ENCODE data around the gene LIMS1. TPM values are rescaled to one million over a fixed set of nuclear protein-coding genes. Genes with fewer than 3 reads are reported as not detected.

The LIMS1 gene
- total and polyA plus RNA-seq, 2 donors (not counting 3 experiments of a cell fraction or from before 2014, with no cell fraction given) = 153 to 229 TPM

GRCh38 chr2:108562274-108562673, 28.0 kb downstream of the LIMS1 start:
- BruUV-seq (replicated peaks) = no TSS peak
- FAIRE-seq (no peak), DNase-seq (ENCODE audit: low read depth, low spot score) (no peak)
- H3K4me2 ChIP-seq (ENCODE audit: insufficient read depth, low read length) = no peak overlapping the region
- H3K9me3 ChIP-seq (replicated peaks; ENCODE audit: control insufficient read depth, insufficient read depth, low read length) = no peaks in the 10 kb centered on the region
- no peaks in the 10 kb centered on the region for H3K9me1 ChIP-seq (replicated peaks; ENCODE audit: control insufficient read depth, extremely low read depth, insufficient read depth, low read length)
- CTCF ChIA-PET = interaction anchor here (1.1 kb wide), 1 partner anchor 22 kb away, joined by 3 read pairs; no protein-coding TSS in a partner anchor
- peaks cover 44% of the 10 kb centered on the region for H3K79me2 ChIP-seq (ENCODE audit: control insufficient read depth, insufficient read depth, low read length)
- POLR2A ChIA-PET = no interaction called here
- H3K27me3 ChIP-seq (ENCODE audit: control insufficient read depth in 2 of 2, insufficient read depth in 2 of 2, low read length in 2 of 2) = no peaks in the 10 kb centered on the region
- no peaks in the 10 kb centered on the region for H3K36me3 ChIP-seq (ENCODE audit: control insufficient read depth in 2 of 2, extremely low read depth in 1 of 2, insufficient read depth in 2 of 2, low read length in 2 of 2)
- no peak for TF ChIP-seq MAX (IDR thresholded peaks at IDR 0.05; ENCODE audit: insufficient read depth, insufficient read length)
- no peak for TF ChIP-seq POLR2AphosphoS5 (IDR thresholded peaks at IDR 0.05; ENCODE audit: insufficient read depth, low read depth, low read length)
- no peak for TF ChIP-seq GATA2 (IDR thresholded peaks at IDR 0.05; ENCODE audit: insufficient read depth, insufficient read length, low read depth, low read length)
- TF ChIP-seq EZH2 (IDR thresholded peaks at IDR 0.05; ENCODE audit: borderline replicate concordance, low read depth, low read length, severe bottlenecking) = no peak
- no peak for TF ChIP-seq MYC (IDR thresholded peaks at IDR 0.05; ENCODE audit: low read depth, low read length)
- no peak for TF ChIP-seq FOS (IDR thresholded peaks at IDR 0.05; ENCODE audit: borderline replicate concordance, insufficient read depth, low read length)
- intact Hi-C loops (cut with micrococcal nuclease) (no loop called here), dilution Hi-C loops (cut with MboI; ENCODE audit: extremely low pct_ligation_motif_present, low sequenced_read_pairs) (no loop called here)
- H3K27ac ChIP-seq (ENCODE audit: insufficient read depth, low read depth, low read length) = no peak overlapping the region
- H3K4me3 ChIP-seq (replicated peaks in 1 of 3; ENCODE audit: insufficient read depth in 1 of 3, low read depth in 1 of 3, low read length in 3 of 3) = no peak overlapping the region
- peaks cover 3% of the 10 kb centered on the region for H3K4me1 ChIP-seq (ENCODE audit: control insufficient read depth, extremely low read depth, insufficient read depth, low read length)
- no peak overlapping the region for H3K9ac ChIP-seq (replicated peaks; ENCODE audit: extremely low read depth, insufficient read depth, low read length)
- H2AFZ ChIP-seq (ENCODE audit: low read depth, low read length) = no peak overlapping the region
- H4K20me1 ChIP-seq (replicated peaks; ENCODE audit: control insufficient read depth, extremely low read depth, insufficient read depth, low read length) = peaks cover 4% of the 10 kb centered on the region

GRCh38 chr2:108564510-108564909, 30.2 kb downstream of the LIMS1 start:
- H4K20me1 ChIP-seq (replicated peaks; ENCODE audit: control insufficient read depth, extremely low read depth, insufficient read depth, low read length) = peaks cover 7% of the 10 kb centered on the region
- H3K27ac ChIP-seq (ENCODE audit: insufficient read depth, low read depth, low read length) = no peak overlapping the region
- BruUV-seq (replicated peaks) = no TSS peak
- H3K9ac ChIP-seq (replicated peaks; ENCODE audit: extremely low read depth, insufficient read depth, low read length) = no peak overlapping the region
- DNase-seq (ENCODE audit: low read depth, low spot score) = no peak
- H3K9me1 ChIP-seq (replicated peaks; ENCODE audit: control insufficient read depth, extremely low read depth, insufficient read depth, low read length) = no peaks in the 10 kb centered on the region
- no peak for FAIRE-seq
- intact Hi-C loops (cut with micrococcal nuclease) = no loop called here
- H3K4me2 ChIP-seq (ENCODE audit: insufficient read depth, low read length) = no peak overlapping the region
- peaks cover 3% of the 10 kb centered on the region for H3K4me1 ChIP-seq (ENCODE audit: control insufficient read depth, extremely low read depth, insufficient read depth, low read length)
- dilution Hi-C loops (cut with MboI; ENCODE audit: extremely low pct_ligation_motif_present, low sequenced_read_pairs) = no loop called here
- H3K27me3 ChIP-seq (ENCODE audit: control insufficient read depth in 2 of 2, insufficient read depth in 2 of 2, low read length in 2 of 2) = no peaks in the 10 kb centered on the region
- peaks cover 59% of the 10 kb centered on the region for H3K79me2 ChIP-seq (ENCODE audit: control insufficient read depth, insufficient read depth, low read length)
- ChIA-PET POLR2A (interaction anchor here (0.7 kb wide), 1 partner anchor 21 kb away, joined by 3 read pairs; no protein-coding TSS in a partner anchor), CTCF (interaction anchor here (1.3 kb wide), 1 partner anchor 10 kb away, joined by 4 read pairs; no protein-coding TSS in a partner anchor)
- H3K9me3 ChIP-seq (replicated peaks; ENCODE audit: control insufficient read depth, insufficient read depth, low read length) = no peaks in the 10 kb centered on the region
- TF ChIP-seq JUN (IDR thresholded peaks at IDR 0.05; ENCODE audit: borderline replicate concordance, insufficient read depth, insufficient read length, low read depth) (no peak), POLR2A (IDR thresholded peaks at IDR 0.05; ENCODE audit: low read depth, low read length) (no peak), FOS (IDR thresholded peaks at IDR 0.05; ENCODE audit: borderline replicate concordance, insufficient read depth, low read length) (no peak), GATA2 (IDR thresholded peaks at IDR 0.05; ENCODE audit: insufficient read depth, insufficient read length, low read depth, low read length) (no peak)
- no peak overlapping the region for H2AFZ ChIP-seq (ENCODE audit: low read depth, low read length)
- H3K4me3 ChIP-seq (replicated peaks in 1 of 3; ENCODE audit: insufficient read depth in 1 of 3, low read depth in 1 of 3, low read length in 3 of 3) = no peak overlapping the region
- H3K36me3 ChIP-seq (ENCODE audit: control insufficient read depth in 2 of 2, extremely low read depth in 1 of 2, insufficient read depth in 2 of 2, low read length in 2 of 2) = no peaks in the 10 kb centered on the region

All from endothelial cell of umbilical vein (primary cell).